Activated T-helper 1 cell treated with anti-CD3 and anti-CD28 coated beads, Interleukin-12 subunit alpha, Interleukin-12 subunit beta, Interleukin-2, Interleukin-4 antibody, amounts not matched to agents 30 ng/mL and 10 ng/mL and 1 ng/mL, durations not matched to agents 14 hours and 24 hours and 36 hours (primary cell): ENCODE data around the gene ADAM12. TPM values are rescaled to one million over a fixed set of nuclear protein-coding genes. Genes with fewer than 3 reads are reported as not detected.
A peak's percentile ranks its signal among the peaks of the same experiment; 100 is the strongest.

ENCODE experiments used
- DNase-seq: peaks from one replicate; pipeline ENCODE4 v3.0.0; 2021; ENCODE audit warnings: low spot score
- H3K27ac Mint-ChIP-seq: one replicate; pipeline ENCODE4 v1.8.0; 2021; ENCODE audit warnings: mild to moderate bottlenecking, mixed read lengths
- H3K27me3 Mint-ChIP-seq: one replicate; pipeline ENCODE4 v1.8.0; 2022; ENCODE audit warnings: mild to moderate bottlenecking, moderate library complexity, mixed read lengths; ENCODE audit not compliant: insufficient read depth
- H3K36me3 Mint-ChIP-seq: one replicate; pipeline ENCODE4 v1.8.0; 2021; ENCODE audit warnings: low read depth, mixed read lengths
- H3K4me1 Mint-ChIP-seq: one replicate; pipeline ENCODE4 v1.8.0; 2021; ENCODE audit warnings: low read depth, mixed read lengths
- H3K4me3 Mint-ChIP-seq: one replicate; pipeline ENCODE4 v1.8.0; 2021; ENCODE audit warnings: mild to moderate bottlenecking, moderate library complexity, mixed read lengths
- H3K9me3 Mint-ChIP-seq: one replicate; pipeline ENCODE4 v1.8.0; 2021; ENCODE audit warnings: mixed read lengths
- intact Hi-C: fragments of 100-400 bp; cut with micrococcal nuclease; formaldehyde crosslinking; loops from one replicate; pipeline ENCODE4 v1.15.1; 2024
- total RNA-seq: library from RNA; stranded (reverse); gene quantifications from 2 replicates; pipeline ENCODE4 v1.2.3, GENCODE V29; 2022

Gene ADAM12
- total RNA-seq, 1 donor from 2014 or later, result not detected

GRCh38 chr10:126041117-126041516 is 347.2 kb downstream of the ADAM12 start:
- intact Hi-C loops, result no loop called here
- Mint-ChIP-seq H3K27ac (peak overlapping the region; percentile 73), H3K36me3 (no peaks in the 10 kb centered on the region), H3K4me3 (no peak overlapping the region), H3K27me3 (no peaks in the 10 kb centered on the region), H3K4me1 (peaks cover 10% of the 10 kb centered on the region), H3K9me3 (peaks cover 3% of the 10 kb centered on the region)
- DNase-seq, result no peak

- H3K4me1 Mint-ChIP-seq, result peaks cover 10% of the 10 kb centered on the region
- no peaks in the 10 kb centered on the region for H3K36me3 Mint-ChIP-seq
- intact Hi-C loops, result no loop called here
- H3K27me3 Mint-ChIP-seq, result no peaks in the 10 kb centered on the region
- DNase-seq, result no peak
- H3K4me3 Mint-ChIP-seq, result no peak overlapping the region
- H3K9me3 Mint-ChIP-seq, result peaks cover 6% of the 10 kb centered on the region
- no peak overlapping the region for H3K27ac Mint-ChIP-seq
These were observed 350.3 kb downstream of the ADAM12 start for GRCh38 chr10:126037946-126038345.

GRCh38 chr10:126036515-126036914 is 351.8 kb downstream of the ADAM12 start:
- Mint-ChIP-seq H3K36me3 (no peaks in the 10 kb centered on the region), H3K4me1 (no peaks in the 10 kb centered on the region), H3K9me3 (peaks cover 6% of the 10 kb centered on the region), H3K4me3 (no peak overlapping the region), H3K27ac (no peak overlapping the region), H3K27me3 (no peaks in the 10 kb centered on the region)
- DNase-seq, result no peak
- intact Hi-C loops, result no loop called here

GRCh38 chr10:126034586-126034985 is 353.7 kb downstream of the ADAM12 start:
- peaks cover 10% of the 10 kb centered on the region for H3K9me3 Mint-ChIP-seq
- no peaks in the 10 kb centered on the region for H3K27me3 Mint-ChIP-seq
- intact Hi-C loops, result no loop called here
- H3K36me3 Mint-ChIP-seq, result no peaks in the 10 kb centered on the region
- DNase-seq, result no peak
- H3K4me1 Mint-ChIP-seq, result no peaks in the 10 kb centered on the region
- H3K27ac Mint-ChIP-seq, result no peak overlapping the region
- no peak overlapping the region for H3K4me3 Mint-ChIP-seq

- no peak for DNase-seq
- H3K9me3 Mint-ChIP-seq, result peaks cover 23% of the 10 kb centered on the region
- intact Hi-C loops, result no loop called here
- no peak overlapping the region for H3K27ac Mint-ChIP-seq
- H3K4me1 Mint-ChIP-seq, result no peaks in the 10 kb centered on the region
- no peak overlapping the region for H3K4me3 Mint-ChIP-seq
- H3K27me3 Mint-ChIP-seq, result no peaks in the 10 kb centered on the region
- no peaks in the 10 kb centered on the region for H3K36me3 Mint-ChIP-seq
These were observed 358.3 kb downstream of the ADAM12 start for GRCh38 chr10:126029999-126030398.

GRCh38 chr10:126027692-126028091 is 360.6 kb downstream of the ADAM12 start:
- H3K27ac Mint-ChIP-seq, result no peak overlapping the region
- H3K4me3 Mint-ChIP-seq, result no peak overlapping the region
- no peak for DNase-seq
- no peaks in the 10 kb centered on the region for H3K4me1 Mint-ChIP-seq
- intact Hi-C loops, result no loop called here
- peaks cover 17% of the 10 kb centered on the region for H3K9me3 Mint-ChIP-seq
- H3K27me3 Mint-ChIP-seq, result no peaks in the 10 kb centered on the region
- no peaks in the 10 kb centered on the region for H3K36me3 Mint-ChIP-seq

- no peaks in the 10 kb centered on the region for H3K27me3 Mint-ChIP-seq
- no peak overlapping the region for H3K27ac Mint-ChIP-seq
- no peak overlapping the region for H3K4me3 Mint-ChIP-seq
- no peaks in the 10 kb centered on the region for H3K4me1 Mint-ChIP-seq
- H3K36me3 Mint-ChIP-seq, result no peaks in the 10 kb centered on the region
- intact Hi-C loops, result no loop called here
- no peak for DNase-seq
- peaks cover 5% of the 10 kb centered on the region for H3K9me3 Mint-ChIP-seq
These were observed 365.4 kb downstream of the ADAM12 start for GRCh38 chr10:126022841-126023240.

GRCh38 chr10:126021833-126022500 is 366.3 kb downstream of the ADAM12 start:
- no peaks in the 10 kb centered on the region for H3K9me3 Mint-ChIP-seq
- no peaks in the 10 kb centered on the region for H3K4me1 Mint-ChIP-seq
- DNase-seq, result no peak
- intact Hi-C loops, result no loop called here
- no peaks in the 10 kb centered on the region for H3K27me3 Mint-ChIP-seq
- no peaks in the 10 kb centered on the region for H3K36me3 Mint-ChIP-seq
- H3K27ac Mint-ChIP-seq, result no peak overlapping the region
- no peak overlapping the region for H3K4me3 Mint-ChIP-seq

GRCh38 chr10:126017961-126018560 is 370.2 kb downstream of the ADAM12 start:
- intact Hi-C loops, result no loop called here
- H3K27ac Mint-ChIP-seq, result no peak overlapping the region
- H3K4me1 Mint-ChIP-seq, result no peaks in the 10 kb centered on the region
- H3K27me3 Mint-ChIP-seq, result peaks cover 3% of the 10 kb centered on the region
- H3K36me3 Mint-ChIP-seq, result no peaks in the 10 kb centered on the region
- no peaks in the 10 kb centered on the region for H3K9me3 Mint-ChIP-seq
- H3K4me3 Mint-ChIP-seq, result no peak overlapping the region
- DNase-seq, result no peak

- Mint-ChIP-seq H3K4me3 (no peak overlapping the region), H3K27ac (no peak overlapping the region), H3K27me3 (peaks cover 3% of the 10 kb centered on the region), H3K4me1 (no peaks in the 10 kb centered on the region), H3K36me3 (no peaks in the 10 kb centered on the region), H3K9me3 (no peaks in the 10 kb centered on the region)
- intact Hi-C loops, result no loop called here
- no peak for DNase-seq
These were observed 371.4 kb downstream of the ADAM12 start for GRCh38 chr10:126016882-126017281.

GRCh38 chr10:126016156-126016805 is 372.0 kb downstream of the ADAM12 start:
- no peaks in the 10 kb centered on the region for H3K36me3 Mint-ChIP-seq
- intact Hi-C loops, result no loop called here
- no peak overlapping the region for H3K4me3 Mint-ChIP-seq
- no peaks in the 10 kb centered on the region for H3K9me3 Mint-ChIP-seq
- peaks cover 3% of the 10 kb centered on the region for H3K27me3 Mint-ChIP-seq
- no peak overlapping the region for H3K27ac Mint-ChIP-seq
- H3K4me1 Mint-ChIP-seq, result no peaks in the 10 kb centered on the region
- DNase-seq, result no peak

- no peak overlapping the region for H3K27ac Mint-ChIP-seq
- intact Hi-C loops, result no loop called here
- H3K9me3 Mint-ChIP-seq, result no peaks in the 10 kb centered on the region
- H3K4me3 Mint-ChIP-seq, result no peak overlapping the region
- no peaks in the 10 kb centered on the region for H3K4me1 Mint-ChIP-seq
- H3K27me3 Mint-ChIP-seq, result peaks cover 3% of the 10 kb centered on the region
- no peak for DNase-seq
- no peaks in the 10 kb centered on the region for H3K36me3 Mint-ChIP-seq
These were observed 372.9 kb downstream of the ADAM12 start for GRCh38 chr10:126015413-126015812.

- H3K4me3 Mint-ChIP-seq, result no peak overlapping the region
- no peaks in the 10 kb centered on the region for H3K36me3 Mint-ChIP-seq
- no peaks in the 10 kb centered on the region for H3K4me1 Mint-ChIP-seq
- H3K27ac Mint-ChIP-seq, result no peak overlapping the region
- no peaks in the 10 kb centered on the region for H3K9me3 Mint-ChIP-seq
- intact Hi-C loops, result no loop called here
- DNase-seq, result no peak
- peaks cover 3% of the 10 kb centered on the region for H3K27me3 Mint-ChIP-seq
These were observed 374.0 kb downstream of the ADAM12 start for GRCh38 chr10:126014309-126014708.
